ENCODE measurements around the gene HNRNPA1.
"Not testable (repeated sequence)": the region's sequence is repeated elsewhere in the genome, so short reads cannot be mapped to it uniquely, and the experiment has no call there.

DNA sequence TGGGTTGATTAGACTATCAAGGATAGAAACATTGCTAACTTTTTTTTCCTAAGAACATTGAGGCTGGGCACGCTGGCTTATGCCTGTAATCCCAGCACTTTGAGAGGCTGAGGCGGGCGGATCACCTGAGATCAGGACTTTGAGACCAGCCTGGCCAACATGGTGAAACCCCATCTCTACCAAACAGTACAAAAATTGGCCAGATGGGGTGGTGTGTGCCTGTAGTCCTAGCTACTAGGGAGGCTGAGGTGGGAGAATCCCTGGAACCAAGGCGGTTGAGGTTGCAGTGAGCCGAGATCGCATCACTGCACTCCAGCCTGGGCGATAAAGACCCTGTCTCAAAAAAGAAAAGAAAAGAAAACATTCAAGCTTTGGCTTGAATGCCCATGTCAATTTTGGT is 31.8 kb downstream of the HNRNPA1 start:
- TF ChIP-seq POLR2A (IDR thresholded peaks at IDR 0.05; ENCODE audit: low read depth, low read length); EZH2 (IDR thresholded peaks at IDR 0.05; ENCODE audit: borderline replicate concordance, low read depth, low read length, severe bottlenecking); POLR2AphosphoS5 (IDR thresholded peaks at IDR 0.05; ENCODE audit: insufficient read depth, low read depth, low read length); GATA2 (IDR thresholded peaks at IDR 0.05; ENCODE audit: insufficient read depth, insufficient read length, low read depth, low read length); MYC (IDR thresholded peaks at IDR 0.05; ENCODE audit: low read depth, low read length): not testable (repeated sequence)
- TF ChIP-seq, protein P1, sequence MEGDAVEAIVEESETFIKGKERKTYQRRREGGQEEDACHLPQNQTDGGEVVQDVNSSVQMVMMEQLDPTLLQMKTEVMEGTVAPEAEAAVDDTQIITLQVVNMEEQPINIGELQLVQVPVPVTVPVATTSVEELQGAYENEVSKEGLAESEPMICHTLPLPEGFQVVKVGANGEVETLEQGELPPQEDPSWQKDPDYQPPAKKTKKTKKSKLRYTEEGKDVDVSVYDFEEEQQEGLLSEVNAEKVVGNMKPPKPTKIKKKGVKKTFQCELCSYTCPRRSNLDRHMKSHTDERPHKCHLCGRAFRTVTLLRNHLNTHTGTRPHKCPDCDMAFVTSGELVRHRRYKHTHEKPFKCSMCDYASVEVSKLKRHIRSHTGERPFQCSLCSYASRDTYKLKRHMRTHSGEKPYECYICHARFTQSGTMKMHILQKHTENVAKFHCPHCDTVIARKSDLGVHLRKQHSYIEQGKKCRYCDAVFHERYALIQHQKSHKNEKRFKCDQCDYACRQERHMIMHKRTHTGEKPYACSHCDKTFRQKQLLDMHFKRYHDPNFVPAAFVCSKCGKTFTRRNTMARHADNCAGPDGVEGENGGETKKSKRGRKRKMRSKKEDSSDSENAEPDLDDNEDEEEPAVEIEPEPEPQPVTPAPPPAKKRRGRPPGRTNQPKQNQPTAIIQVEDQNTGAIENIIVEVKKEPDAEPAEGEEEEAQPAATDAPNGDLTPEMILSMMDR (IDR thresholded peaks at IDR 0.05; ENCODE audit: extremely low read depth in 1 of 2, insufficient read depth in 1 of 2, low read depth in 1 of 2, low read length in 2 of 2), result not testable (repeated sequence)
